Measurements from ENCODE around the gene MDN1. TPM values are rescaled to one million over a fixed set of nuclear protein-coding genes. Genes with fewer than 3 reads are reported as not detected.

MDN1 gene
- total and polyA plus RNA-seq, 2 of the 4 experiments (the other 2 are of a cell fraction): 7.7 to 26.7 TPM

GRCh38 chr6:89680551-89680950, 139.0 kb downstream of the MDN1 start:
- no peak overlapping the region for H2BK15ac ChIP-seq (ENCODE audit: low read depth, low read length)
- H3K36me3 ChIP-seq (ENCODE audit: control insufficient read depth, insufficient read depth, low read length): peaks cover 49% of the 10 kb centered on the region
- H3K56ac ChIP-seq (ENCODE audit: extremely low read depth, insufficient read depth, low read length): no peak overlapping the region
- H3K23ac ChIP-seq (ENCODE audit: low read depth, low read length): no peak overlapping the region
- H2AK9ac ChIP-seq (replicated peaks; ENCODE audit: low read depth, low read length, poor library complexity): no peak overlapping the region
- H3K4me3 ChIP-seq (ENCODE audit: insufficient read depth, low read depth, low read length): no peak overlapping the region
- H3K27me3 ChIP-seq (ENCODE audit: control insufficient read depth, insufficient read depth, low read length): no peaks in the 10 kb centered on the region
- POLR2A ChIA-PET (ENCODE audit: unreplicated experiment): no interaction called here
- H3K14ac ChIP-seq (replicated peaks; ENCODE audit: low read depth, low read length): no peak overlapping the region
- no TSS peak for BruUV-seq (replicated peaks)
- intact Hi-C loops (cut with micrococcal nuclease) (no loop called here), dilution Hi-C loops (cut with HindIII; ENCODE audit: low sequenced_read_pairs, unreplicated experiment) (no loop called here), in situ Hi-C loops (cut with MboI; ENCODE audit: low sequenced_read_pairs) (no loop called here)
- no peaks in the 10 kb centered on the region for H4K20me1 ChIP-seq (ENCODE audit: insufficient read depth, low read length)
- no peak overlapping the region for H2AFZ ChIP-seq (replicated peaks; ENCODE audit: low read length, poor library complexity)
- no peak overlapping the region for H3K9ac ChIP-seq (ENCODE audit: low read depth, low read length)
- no peak for ATAC-seq (ENCODE audit: low read depth)
- no peak overlapping the region for H2BK5ac ChIP-seq (ENCODE audit: low read depth, low read length, poor library complexity, severe bottlenecking)
- no peaks in the 10 kb centered on the region for H3K79me1 ChIP-seq (ENCODE audit: low read depth in 1 of 2, low read length in 2 of 2)
- H2BK120ac ChIP-seq (ENCODE audit: low read depth, low read length): no peak overlapping the region
- no peak overlapping the region for H4K5ac ChIP-seq (ENCODE audit: low read depth, low read length)
- H3K9me3 ChIP-seq (ENCODE audit: control insufficient read depth, insufficient read depth, low read length): no peaks in the 10 kb centered on the region
- CTCF ChIA-PET: no interaction called here
- no peak overlapping the region for H3K27ac ChIP-seq (ENCODE audit: insufficient read depth, low read length)
- WGBS, 2 experiments (ENCODE audit: extremely low coverage in 2 of 2, insufficient read length in 1 of 2): 90% methylated on average over 5 of the region's 7 CpGs; no CpG with 5 or more reads in 1 of the 2 experiments
- H3K18ac ChIP-seq (ENCODE audit: low read depth, low read length): no peak overlapping the region
- no peak overlapping the region for H4K8ac ChIP-seq (ENCODE audit: low read depth in 2 of 2, low read length in 2 of 2)
- peaks cover 3% of the 10 kb centered on the region; the same call in 1 of the 2 replicates for H3K9me1 ChIP-seq (ENCODE audit: insufficient read depth, low read length)
- H2BK20ac ChIP-seq (ENCODE audit: low read depth, low read length): no peak overlapping the region
- no peak for DNase-seq
- H2AK5ac ChIP-seq (ENCODE audit: low read depth, low read length): no peak overlapping the region
- no peak overlapping the region for H3K4me2 ChIP-seq (ENCODE audit: low read depth, low read length)
- TF ChIP-seq BHLHE40 (IDR thresholded peaks at IDR 0.05; ENCODE audit: low read depth, low read length) (no peak), MAFK (IDR thresholded peaks at IDR 0.05; ENCODE audit: low read depth, low read length) (no peak), FOS (IDR thresholded peaks at IDR 0.05; ENCODE audit: low read depth, low read length) (no peak), CEBPB (IDR thresholded peaks at IDR 0.05; ENCODE audit: low read depth, low read length) (no peak), RCOR1 (IDR thresholded peaks at IDR 0.05; ENCODE audit: insufficient replicate concordance, low read length) (no peak), SMC3 (IDR thresholded peaks at IDR 0.05; ENCODE audit: low read depth, low read length) (no peak), MAZ (IDR thresholded peaks at IDR 0.05; ENCODE audit: borderline replicate concordance, low read depth, low read length) (no peak), MXI1 (IDR thresholded peaks at IDR 0.05; ENCODE audit: borderline replicate concordance, low read depth, low read length) (no peak), CHD1 (IDR thresholded peaks at IDR 0.05; ENCODE audit: low read depth, low read length) (no peak), RFX5 (IDR thresholded peaks at IDR 0.05; ENCODE audit: low read depth, low read length) (no peak), NFE2L2 (IDR thresholded peaks at IDR 0.05; ENCODE audit: low read depth, low read length) (no peak), RAD21 (IDR thresholded peaks at IDR 0.05; ENCODE audit: low read length) (no peak), POLR2A (IDR thresholded peaks at IDR 0.05; ENCODE audit: low read depth, low read length) (no peak), CTCF (conservative IDR thresholded peaks at IDR 0.05; ENCODE audit: low read depth, low read length) (no peak)
- TF ChIP-seq, protein P1, sequence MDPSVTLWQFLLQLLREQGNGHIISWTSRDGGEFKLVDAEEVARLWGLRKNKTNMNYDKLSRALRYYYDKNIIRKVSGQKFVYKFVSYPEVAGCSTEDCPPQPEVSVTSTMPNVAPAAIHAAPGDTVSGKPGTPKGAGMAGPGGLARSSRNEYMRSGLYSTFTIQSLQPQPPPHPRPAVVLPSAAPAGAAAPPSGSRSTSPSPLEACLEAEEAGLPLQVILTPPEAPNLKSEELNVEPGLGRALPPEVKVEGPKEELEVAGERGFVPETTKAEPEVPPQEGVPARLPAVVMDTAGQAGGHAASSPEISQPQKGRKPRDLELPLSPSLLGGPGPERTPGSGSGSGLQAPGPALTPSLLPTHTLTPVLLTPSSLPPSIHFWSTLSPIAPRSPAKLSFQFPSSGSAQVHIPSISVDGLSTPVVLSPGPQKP (IDR thresholded peaks at IDR 0.05; ENCODE audit: borderline replicate concordance, low read depth, low read length): no peak
- TF ChIP-seq, protein P2, sequence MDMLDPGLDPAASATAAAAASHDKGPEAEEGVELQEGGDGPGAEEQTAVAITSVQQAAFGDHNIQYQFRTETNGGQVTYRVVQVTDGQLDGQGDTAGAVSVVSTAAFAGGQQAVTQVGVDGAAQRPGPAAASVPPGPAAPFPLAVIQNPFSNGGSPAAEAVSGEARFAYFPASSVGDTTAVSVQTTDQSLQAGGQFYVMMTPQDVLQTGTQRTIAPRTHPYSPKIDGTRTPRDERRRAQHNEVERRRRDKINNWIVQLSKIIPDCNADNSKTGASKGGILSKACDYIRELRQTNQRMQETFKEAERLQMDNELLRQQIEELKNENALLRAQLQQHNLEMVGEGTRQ (IDR thresholded peaks at IDR 0.05; ENCODE audit: low read depth, low read length): no peak
- no peak overlapping the region for H4K91ac ChIP-seq (ENCODE audit: insufficient read depth, low read depth, low read length)
- H3K4ac ChIP-seq (ENCODE audit: low read depth, low read length): no peak overlapping the region
- peaks cover 3% of the 10 kb centered on the region; the same call in 1 of the 2 replicates for H3K4me1 ChIP-seq (ENCODE audit: control insufficient read depth, insufficient read depth, low read length)
